Measurements from ENCODE around the gene LLGL2.

Gene LLGL2

GRCh38 chr17:75553295-75554110, 28.0 kb downstream of the LLGL2 start:
- DNase-seq: no peak

GRCh38 chr17:75555679-75556153, 30.2 kb downstream of the LLGL2 start:
- no peak for DNase-seq

- DNase-seq: no peak
These were observed 31.8 kb downstream of the LLGL2 start for GRCh38 chr17:75557075-75557851.

DNA sequence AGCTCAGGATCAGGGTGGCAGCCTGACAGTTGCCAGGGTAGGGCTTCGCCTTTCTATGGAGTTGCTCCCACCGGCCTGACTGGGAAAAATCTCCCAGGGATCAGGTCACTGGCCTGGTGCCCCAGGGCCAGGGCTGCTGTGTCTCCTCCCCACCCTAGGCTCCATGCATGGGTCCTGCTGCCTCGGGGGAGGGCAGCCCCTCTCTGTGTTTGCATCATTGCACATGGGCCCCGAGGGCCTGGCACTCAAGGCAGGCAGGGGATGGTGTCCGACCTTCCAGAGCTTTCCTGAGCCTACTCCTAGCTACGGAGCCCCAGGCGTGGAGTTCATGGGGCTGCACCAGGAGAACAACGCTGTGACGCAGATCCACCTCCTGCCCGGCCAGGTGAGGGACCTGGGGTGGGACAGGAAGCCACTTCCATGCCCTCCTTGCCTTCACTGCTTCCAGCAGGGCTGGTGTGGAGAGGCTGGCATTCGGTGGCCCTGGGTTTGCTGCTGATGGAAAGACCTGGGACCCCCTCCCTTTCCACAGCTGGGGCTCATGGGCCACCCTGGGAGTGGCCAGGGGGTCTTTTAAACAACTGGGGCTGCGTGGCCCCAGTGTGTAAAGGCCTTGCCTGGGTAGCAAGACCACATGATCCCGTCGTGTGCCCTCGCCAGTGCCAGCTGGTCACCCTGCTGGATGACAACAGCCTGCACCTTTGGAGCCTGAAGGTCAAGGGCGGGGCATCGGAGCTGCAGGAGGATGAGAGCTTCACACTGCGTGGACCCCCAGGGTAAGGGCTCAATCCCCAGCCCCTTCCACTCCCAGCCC, 32.6 kb downstream of the LLGL2 start:
- DNase-seq: no peak

DNA sequence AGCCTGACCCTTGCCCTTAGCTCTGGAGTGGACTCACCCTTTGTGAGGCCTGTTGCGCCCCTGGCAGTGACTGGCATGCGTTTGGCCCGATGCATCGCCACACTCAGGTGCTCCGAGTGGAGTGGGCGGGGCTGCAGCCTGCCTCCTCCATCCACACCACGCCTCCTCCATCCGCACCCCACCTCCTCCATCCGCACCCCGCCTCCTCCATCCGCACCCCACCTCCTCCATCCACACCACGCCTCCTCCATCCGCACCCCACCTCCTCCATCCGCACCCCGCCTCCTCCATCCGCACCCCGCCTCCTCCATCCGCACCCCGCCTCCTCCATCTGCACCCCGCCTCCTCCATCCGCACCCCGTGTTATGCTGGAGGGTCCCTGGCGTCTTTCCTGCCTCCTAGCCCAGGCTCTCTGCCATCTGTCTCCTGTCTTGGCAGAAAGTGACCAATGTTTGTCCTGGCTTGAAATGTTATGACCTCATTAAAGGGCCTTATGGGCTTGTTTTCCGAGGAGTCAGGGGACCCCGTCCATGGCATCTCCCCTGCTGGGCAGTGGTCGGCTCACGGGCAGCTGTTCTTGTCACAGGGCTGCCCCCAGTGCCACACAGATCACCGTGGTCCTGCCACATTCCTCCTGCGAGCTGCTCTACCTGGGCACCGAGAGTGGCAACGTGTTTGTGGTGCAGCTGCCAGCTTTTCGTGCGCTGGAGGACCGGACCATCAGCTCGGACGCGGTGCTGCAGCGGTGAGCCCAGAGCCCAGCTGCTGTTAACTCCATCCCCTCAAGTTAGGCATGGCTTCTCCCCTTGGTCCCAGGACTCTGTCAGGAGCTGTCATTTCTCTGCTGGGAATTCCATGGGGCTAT, 33.4 kb downstream of the LLGL2 start:
- no peak for DNase-seq

DNA sequence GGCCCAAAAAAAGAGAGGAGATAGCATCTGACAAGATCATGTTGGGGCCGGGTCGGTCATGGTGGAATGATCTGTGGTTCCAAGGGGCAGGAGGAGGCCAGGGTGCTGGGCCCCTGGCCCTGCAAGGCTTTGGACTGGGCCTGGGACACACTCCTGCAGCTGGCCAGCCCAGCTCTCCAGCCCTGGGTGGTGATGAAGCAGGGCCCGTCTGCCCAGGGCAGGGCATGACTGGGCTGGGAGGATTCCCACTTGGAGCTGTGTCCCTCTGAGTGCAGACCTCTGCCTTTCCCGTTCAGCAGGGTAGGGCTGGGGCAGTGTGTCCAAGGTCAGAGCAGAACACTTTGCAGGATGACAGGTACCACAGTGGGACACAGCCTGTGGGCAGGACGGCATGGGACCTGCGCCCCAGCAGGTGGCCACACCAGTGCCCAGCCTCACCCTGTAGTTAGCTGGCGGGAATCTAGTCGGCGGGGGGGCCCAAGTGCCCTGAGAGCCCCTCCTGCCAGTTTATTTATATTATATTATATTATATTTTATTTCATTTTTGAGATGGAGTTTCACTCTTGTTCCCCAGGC, 34.5 kb downstream of the LLGL2 start:
- no peak for DNase-seq

GRCh38 chr17:75561927-75562603, 36.6 kb downstream of the LLGL2 start:
- DNase-seq: no peak

DNA sequence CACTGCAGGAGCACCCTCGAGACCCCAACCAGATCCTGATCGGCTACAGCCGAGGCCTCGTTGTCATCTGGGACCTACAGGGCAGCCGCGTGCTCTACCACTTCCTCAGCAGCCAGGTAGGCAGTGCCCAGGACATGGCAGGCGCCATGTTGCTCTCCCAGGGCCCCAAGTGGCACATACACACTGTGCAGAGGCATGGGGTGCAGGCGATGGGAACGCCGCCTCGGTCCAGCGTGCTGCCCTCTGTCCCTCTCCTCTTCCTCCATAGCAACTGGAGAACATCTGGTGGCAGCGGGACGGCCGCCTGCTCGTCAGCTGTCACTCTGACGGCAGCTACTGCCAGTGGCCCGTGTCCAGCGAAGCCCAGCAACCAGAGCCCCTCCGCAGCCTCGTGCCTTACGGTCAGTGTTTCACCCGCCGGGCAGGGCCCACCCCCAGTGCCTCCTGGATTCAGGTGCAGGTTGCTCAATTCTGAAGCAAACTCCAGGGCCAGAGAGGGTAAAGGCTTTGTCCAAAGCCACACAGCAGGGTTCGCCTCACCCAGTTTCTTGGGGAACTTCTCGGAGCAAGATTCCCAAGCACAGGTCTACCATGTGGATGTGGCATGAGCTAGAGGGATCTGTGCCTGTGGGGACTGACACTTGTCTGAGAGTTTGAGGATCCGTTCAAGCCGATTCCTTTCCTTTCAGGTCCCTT, 37.7 kb downstream of the LLGL2 start:
- DNase-seq: no peak

DNA sequence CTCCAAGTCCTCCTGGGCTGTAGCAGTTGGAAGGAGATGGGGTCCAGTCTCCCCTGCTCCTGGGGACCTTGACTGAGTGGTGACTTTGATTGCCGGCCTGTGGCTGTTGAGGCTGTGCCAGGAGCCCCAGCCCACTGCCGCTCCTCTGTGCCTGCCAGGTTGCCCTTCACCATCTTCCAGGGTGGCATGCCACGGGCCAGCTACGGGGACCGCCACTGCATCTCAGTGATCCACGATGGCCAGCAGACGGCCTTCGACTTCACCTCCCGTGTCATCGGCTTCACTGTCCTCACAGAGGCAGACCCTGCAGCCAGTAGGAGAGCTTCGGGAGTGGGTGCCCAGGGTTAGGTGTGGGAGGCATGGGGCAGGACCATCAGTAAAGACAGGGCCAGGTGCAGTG, 38.7 kb downstream of the LLGL2 start:
- DNase-seq: no peak

- no peak for DNase-seq
These were observed 39.6 kb downstream of the LLGL2 start for GRCh38 chr17:75565066-75565465.

GRCh38 chr17:75565618-75566017, 40.1 kb downstream of the LLGL2 start:
- DNase-seq: no peak

GRCh38 chr17:75566416-75566815, 40.9 kb downstream of the LLGL2 start:
- DNase-seq: no peak

- no peak for DNase-seq
These were observed 41.3 kb downstream of the LLGL2 start for GRCh38 chr17:75566834-75567233.

GRCh38 chr17:75568412-75569255, 43.1 kb downstream of the LLGL2 start:
- no peak for DNase-seq

DNA sequence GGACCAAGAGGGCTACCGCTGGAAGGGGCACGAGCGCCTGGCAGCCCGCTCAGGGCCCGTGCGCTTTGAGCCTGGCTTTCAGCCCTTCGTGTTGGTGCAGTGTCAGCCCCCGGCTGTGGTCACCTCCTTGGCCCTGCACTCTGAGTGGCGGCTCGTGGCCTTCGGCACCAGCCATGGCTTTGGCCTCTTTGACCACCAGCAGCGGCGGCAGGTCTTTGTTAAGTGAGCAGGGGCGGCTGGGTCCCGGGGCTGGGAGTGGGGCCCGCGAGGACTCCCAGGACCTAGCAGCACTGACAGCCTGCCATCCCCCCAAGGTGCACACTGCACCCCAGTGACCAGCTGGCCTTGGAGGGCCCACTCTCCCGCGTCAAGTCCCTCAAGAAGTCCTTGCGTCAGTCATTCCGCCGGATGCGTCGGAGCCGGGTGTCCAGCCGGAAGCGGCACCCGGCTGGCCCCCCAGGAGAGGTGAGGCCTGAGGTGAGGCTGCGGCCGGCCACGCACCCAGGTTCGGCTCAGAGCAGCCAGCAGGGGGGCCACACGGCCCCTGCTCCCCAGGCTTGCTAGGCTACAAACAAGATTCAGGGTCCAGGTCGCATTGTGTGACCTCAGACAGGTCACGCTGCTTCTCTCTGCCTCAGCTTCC, 44.7 kb downstream of the LLGL2 start:
- DNase-seq: no peak

GRCh38 chr17:75570772-75571171, 45.3 kb downstream of the LLGL2 start:
- DNase-seq: no peak

GRCh38 chr17:75571197-75571884, 45.8 kb downstream of the LLGL2 start:
- DNase-seq: no peak

- no peak for DNase-seq
These were observed 46.4 kb downstream of the LLGL2 start for GRCh38 chr17:75571885-75572215.
